ENCODE data around the gene JADE2. TPM values are rescaled to one million over a fixed set of nuclear protein-coding genes. Genes with fewer than 3 reads are reported as not detected.
"Not testable (repeated sequence)": the region's sequence is repeated elsewhere in the genome, so short reads cannot be mapped to it uniquely, and the experiment has no call there.

JADE2 gene
- total RNA-seq, 1 donor from 2014 or later: 3.0 TPM

- H3K36me3 Mint-ChIP-seq (ENCODE audit: low read depth, unreplicated experiment): no peaks in the 10 kb centered on the region
- no peaks in the 10 kb centered on the region for H3K9me3 Mint-ChIP-seq (ENCODE audit: unreplicated experiment)
These were observed 12.8 kb upstream of the JADE2 start for GRCh38 chr5:134512661-134512999.

GRCh38 chr5:134515801-134516200 lies 9.7 kb upstream of the JADE2 start:
- Mint-ChIP-seq H3K9me3 (ENCODE audit: unreplicated experiment) (no peaks in the 10 kb centered on the region), H3K27me3 (ENCODE audit: unreplicated experiment) (no peaks in the 10 kb centered on the region), H3K36me3 (ENCODE audit: low read depth, unreplicated experiment) (no peaks in the 10 kb centered on the region), H3K4me1 (ENCODE audit: unreplicated experiment) (peaks cover 8% of the 10 kb centered on the region), H3K27ac (ENCODE audit: unreplicated experiment) (no peak overlapping the region), H3K4me3 (ENCODE audit: unreplicated experiment) (no peak overlapping the region)
- no peak for TF ChIP-seq CTCF (IDR thresholded peaks at IDR 0.05; ENCODE audit: unreplicated experiment)
- no peak for DNase-seq (ENCODE audit: low spot score)

More at GRCh38 chr5:134512661-134512999, 12.8 kb upstream of the JADE2 start:
- DNase-seq (ENCODE audit: low spot score): no peak
- TF ChIP-seq CTCF (IDR thresholded peaks at IDR 0.05; ENCODE audit: unreplicated experiment): no peak
- Mint-ChIP-seq H3K27ac (ENCODE audit: unreplicated experiment) (no peak overlapping the region), H3K4me1 (ENCODE audit: unreplicated experiment) (peaks cover 9% of the 10 kb centered on the region), H3K4me3 (ENCODE audit: unreplicated experiment) (no peak overlapping the region), H3K27me3 (ENCODE audit: unreplicated experiment) (no peaks in the 10 kb centered on the region)

DNA sequence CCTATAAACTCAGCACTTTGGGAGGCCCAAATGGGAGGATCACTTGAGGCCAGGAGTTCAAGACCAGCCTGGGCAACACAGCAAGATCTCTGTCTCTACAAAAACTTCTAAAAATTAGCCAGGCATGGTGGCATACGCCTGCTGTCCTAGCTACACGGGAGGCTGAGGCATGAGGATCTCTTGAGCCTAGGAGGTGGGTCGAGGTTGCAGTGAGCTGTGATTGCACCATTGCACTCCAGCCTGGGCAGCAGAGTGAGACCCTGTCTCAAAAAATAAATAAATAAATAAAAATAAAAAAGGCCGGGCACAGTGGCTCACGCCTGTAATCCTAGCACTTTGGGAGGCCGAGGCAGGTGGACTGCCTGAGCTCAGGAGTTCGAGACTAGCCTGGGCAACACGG lies 8.5 kb upstream of the JADE2 start:
- not testable (repeated sequence) for H3K4me3 Mint-ChIP-seq (ENCODE audit: unreplicated experiment); H3K27me3 Mint-ChIP-seq (ENCODE audit: unreplicated experiment); H3K9me3 Mint-ChIP-seq (ENCODE audit: unreplicated experiment); H3K27ac Mint-ChIP-seq (ENCODE audit: unreplicated experiment); DNase-seq (ENCODE audit: low spot score); H3K4me1 Mint-ChIP-seq (ENCODE audit: unreplicated experiment); H3K36me3 Mint-ChIP-seq (ENCODE audit: low read depth, unreplicated experiment)

DNA sequence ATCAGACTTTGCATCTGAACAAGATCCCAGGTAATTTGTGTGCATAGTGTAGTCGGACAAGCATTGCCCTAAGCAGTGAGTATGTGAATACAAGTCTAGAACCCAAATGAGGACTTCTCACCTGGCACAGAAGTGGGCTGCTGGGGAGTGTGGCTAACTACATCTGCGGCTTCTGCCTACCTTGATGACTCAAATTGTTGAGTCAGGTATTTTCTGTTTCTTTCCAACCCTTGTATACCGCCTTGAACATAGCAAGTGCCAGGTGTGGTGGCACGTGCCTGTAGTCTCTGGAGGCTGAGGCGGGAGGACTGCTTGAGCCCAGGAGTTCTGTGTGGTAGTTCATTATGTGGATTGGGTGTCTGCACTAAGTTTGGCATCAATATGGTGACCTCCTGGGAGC lies 7.9 kb upstream of the JADE2 start:
- no peak for DNase-seq (ENCODE audit: low spot score)
- no peaks in the 10 kb centered on the region for H3K9me3 Mint-ChIP-seq (ENCODE audit: unreplicated experiment)
- peaks cover 3% of the 10 kb centered on the region for H3K27me3 Mint-ChIP-seq (ENCODE audit: unreplicated experiment)
- TF ChIP-seq CTCF (IDR thresholded peaks at IDR 0.05; ENCODE audit: unreplicated experiment): no peak
- no peaks in the 10 kb centered on the region for H3K4me1 Mint-ChIP-seq (ENCODE audit: unreplicated experiment)
- no peaks in the 10 kb centered on the region for H3K36me3 Mint-ChIP-seq (ENCODE audit: low read depth, unreplicated experiment)
- no peak overlapping the region for H3K27ac Mint-ChIP-seq (ENCODE audit: unreplicated experiment)
- no peak overlapping the region for H3K4me3 Mint-ChIP-seq (ENCODE audit: unreplicated experiment)

- Mint-ChIP-seq H3K27me3 (ENCODE audit: unreplicated experiment) (peaks cover 5% of the 10 kb centered on the region), H3K36me3 (ENCODE audit: low read depth, unreplicated experiment) (peaks cover 4% of the 10 kb centered on the region), H3K4me3 (ENCODE audit: unreplicated experiment) (no peak overlapping the region), H3K27ac (ENCODE audit: unreplicated experiment) (no peak overlapping the region), H3K9me3 (ENCODE audit: unreplicated experiment) (no peaks in the 10 kb centered on the region), H3K4me1 (ENCODE audit: unreplicated experiment) (peaks cover 4% of the 10 kb centered on the region)
- TF ChIP-seq CTCF (IDR thresholded peaks at IDR 0.05; ENCODE audit: unreplicated experiment): no peak
- DNase-seq (ENCODE audit: low spot score): no peak
These were observed 5.5 kb upstream of the JADE2 start for GRCh38 chr5:134519989-134520388.

DNA sequence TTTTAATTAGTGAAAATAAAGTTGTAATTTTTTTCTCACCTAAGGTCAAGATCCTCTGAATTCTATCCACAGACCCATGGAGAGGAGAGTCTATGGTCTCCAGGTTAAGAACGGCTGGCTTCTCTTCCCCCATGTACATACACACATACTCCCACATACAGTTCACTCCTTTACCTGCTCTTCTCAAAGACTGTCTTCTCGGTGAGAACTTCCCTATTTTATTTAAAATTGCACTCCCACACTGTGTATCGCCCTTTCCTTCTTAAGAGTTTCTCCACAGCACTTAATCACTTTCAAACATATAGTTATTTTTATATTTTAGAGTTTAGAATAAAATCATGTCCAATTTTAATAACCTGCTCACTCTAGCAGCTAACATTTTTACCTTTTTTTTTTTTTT lies 3.6 kb upstream of the JADE2 start:
- Mint-ChIP-seq H3K4me1 (ENCODE audit: unreplicated experiment) (peaks cover 4% of the 10 kb centered on the region), H3K27ac (ENCODE audit: unreplicated experiment) (no peak overlapping the region), H3K27me3 (ENCODE audit: unreplicated experiment) (peaks cover 5% of the 10 kb centered on the region), H3K4me3 (ENCODE audit: unreplicated experiment) (no peak overlapping the region), H3K36me3 (ENCODE audit: low read depth, unreplicated experiment) (peaks cover 4% of the 10 kb centered on the region), H3K9me3 (ENCODE audit: unreplicated experiment) (no peaks in the 10 kb centered on the region)
- TF ChIP-seq CTCF (IDR thresholded peaks at IDR 0.05; ENCODE audit: unreplicated experiment): no peak
- no peak for DNase-seq (ENCODE audit: low spot score)

Measured in endothelial cell (in vitro differentiated cells).